AG04449 (cell line): ENCODE measurements around the gene GALNT14.

ENCODE experiments used
- CTCF ChIA-PET: fragments of 350-600 bp; formaldehyde crosslinking; extraction: SDS; loops from one replicate; lab custom pipeline; 2021; ENCODE audit warnings: antibody characterized with exemption; lab: Yijun Ruan, JAX
- POLR2A ChIA-PET: fragments of 400-600, 350-600 bp; formaldehyde crosslinking; extraction: SDS; loops from one replicate; lab custom pipeline; 2020; ENCODE audit warnings: antibody characterized with exemption, inconsistent platforms; lab: Yijun Ruan, JAX
- DNase-seq: peaks from one replicate; pipeline ENCODE4 v3.0.0-alpha.2; 2010; ENCODE audit warnings: low read depth, low spot score
- H3K4me3 ChIP-seq: 2 replicates; pipeline ENCODE4 v1.5.1; 2011; ENCODE audit warnings: low read depth, mild to moderate bottlenecking, control low read depth, low read length
- TF ChIP-seq, protein P1 (sequence below): IDR thresholded peaks from one replicate; pipeline ENCODE4 v1.5.1; 2011; ENCODE audit warnings: mild to moderate bottlenecking, moderate library complexity, low read length, control low read depth, inconsistent platforms; ENCODE audit not compliant: insufficient read depth; ENCODE audit errors: missing control alignments

Gene GALNT14

DNA sequence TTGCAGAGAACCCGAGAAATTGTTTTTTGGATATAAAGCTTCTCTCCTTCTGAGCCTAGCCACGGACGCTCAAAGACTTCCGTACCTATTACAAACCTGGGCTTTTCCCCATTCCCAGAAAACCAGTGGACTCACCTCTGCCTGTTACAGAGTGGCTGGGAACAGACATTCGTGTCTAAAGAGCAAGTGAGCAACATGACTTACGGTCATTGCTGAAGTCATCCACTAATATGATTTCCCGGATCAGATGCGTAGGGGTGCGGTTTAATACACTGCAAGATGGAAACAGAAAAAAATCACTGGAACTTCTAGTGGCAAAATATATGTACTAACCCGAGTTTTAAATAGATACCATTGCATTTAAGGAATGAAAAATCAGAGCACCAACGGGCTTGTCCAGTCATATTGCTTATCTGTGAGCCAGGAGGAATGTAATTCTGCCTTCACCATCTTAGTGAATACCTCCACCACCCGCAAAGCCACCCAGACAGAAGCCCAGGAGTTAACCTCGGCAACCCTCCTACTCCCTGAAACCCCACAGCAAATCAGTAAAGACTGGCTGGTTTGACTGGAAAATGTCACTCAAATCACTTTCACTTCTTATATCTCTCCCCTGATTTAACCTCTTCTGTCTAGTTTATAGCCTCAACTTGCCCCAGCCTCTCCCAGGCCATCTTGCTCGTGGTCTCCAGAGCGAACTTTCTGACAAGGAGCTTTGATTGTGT is 179.9 kb downstream of the GALNT14 start:
- DNase-seq = no peak
- ChIA-PET POLR2A (no interaction called here), CTCF (no interaction called here)
- TF ChIP-seq, protein P1, sequence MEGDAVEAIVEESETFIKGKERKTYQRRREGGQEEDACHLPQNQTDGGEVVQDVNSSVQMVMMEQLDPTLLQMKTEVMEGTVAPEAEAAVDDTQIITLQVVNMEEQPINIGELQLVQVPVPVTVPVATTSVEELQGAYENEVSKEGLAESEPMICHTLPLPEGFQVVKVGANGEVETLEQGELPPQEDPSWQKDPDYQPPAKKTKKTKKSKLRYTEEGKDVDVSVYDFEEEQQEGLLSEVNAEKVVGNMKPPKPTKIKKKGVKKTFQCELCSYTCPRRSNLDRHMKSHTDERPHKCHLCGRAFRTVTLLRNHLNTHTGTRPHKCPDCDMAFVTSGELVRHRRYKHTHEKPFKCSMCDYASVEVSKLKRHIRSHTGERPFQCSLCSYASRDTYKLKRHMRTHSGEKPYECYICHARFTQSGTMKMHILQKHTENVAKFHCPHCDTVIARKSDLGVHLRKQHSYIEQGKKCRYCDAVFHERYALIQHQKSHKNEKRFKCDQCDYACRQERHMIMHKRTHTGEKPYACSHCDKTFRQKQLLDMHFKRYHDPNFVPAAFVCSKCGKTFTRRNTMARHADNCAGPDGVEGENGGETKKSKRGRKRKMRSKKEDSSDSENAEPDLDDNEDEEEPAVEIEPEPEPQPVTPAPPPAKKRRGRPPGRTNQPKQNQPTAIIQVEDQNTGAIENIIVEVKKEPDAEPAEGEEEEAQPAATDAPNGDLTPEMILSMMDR = no peak
- H3K4me3 ChIP-seq = no peak overlapping the region

DNA sequence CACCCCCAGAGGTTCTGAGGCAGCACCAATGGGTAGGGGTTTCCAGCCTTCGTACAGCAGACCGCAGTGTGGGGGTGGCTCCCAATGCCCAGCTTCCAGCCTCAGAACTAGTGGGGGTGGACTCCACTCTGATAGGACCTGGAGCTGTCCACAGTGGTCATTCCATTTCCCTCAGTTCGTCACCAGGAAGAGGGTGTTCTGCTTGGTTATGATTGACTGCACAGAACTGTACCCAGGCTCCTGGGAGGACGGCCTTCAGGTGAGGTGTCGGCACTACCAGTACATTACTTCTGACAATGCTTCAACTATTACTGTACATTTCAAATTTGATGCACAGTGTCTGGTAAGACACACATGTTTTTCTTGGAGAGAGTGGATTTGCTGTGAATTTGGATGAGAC is 180.6 kb downstream of the GALNT14 start:
- no peak for DNase-seq
- TF ChIP-seq, protein P1 = no peak
- ChIA-PET CTCF (no interaction called here), POLR2A (no interaction called here)
- H3K4me3 ChIP-seq = no peak overlapping the region

DNA sequence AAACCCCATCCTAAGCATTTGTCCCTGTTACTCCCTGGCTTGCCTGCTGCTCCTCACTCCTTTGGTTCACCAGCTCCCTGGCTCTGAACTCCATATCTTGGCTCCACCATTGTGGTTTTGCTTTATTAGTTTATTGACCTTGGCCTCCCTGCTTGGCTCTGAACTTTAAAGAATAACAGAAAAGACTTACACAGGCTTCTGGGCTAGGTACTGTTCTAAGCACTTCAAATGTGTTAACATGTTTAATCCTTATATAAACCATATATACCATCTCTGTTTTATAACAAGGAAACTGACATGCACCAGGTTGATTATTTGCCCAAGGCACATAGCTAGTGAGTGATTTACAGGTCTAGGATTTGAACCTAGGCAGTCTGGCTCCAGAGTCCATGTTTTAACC is 181.2 kb downstream of the GALNT14 start:
- no peak for DNase-seq
- TF ChIP-seq, protein P1 = no peak
- CTCF ChIA-PET = no interaction called here
- POLR2A ChIA-PET = no interaction called here
- H3K4me3 ChIP-seq = no peak overlapping the region

DNA sequence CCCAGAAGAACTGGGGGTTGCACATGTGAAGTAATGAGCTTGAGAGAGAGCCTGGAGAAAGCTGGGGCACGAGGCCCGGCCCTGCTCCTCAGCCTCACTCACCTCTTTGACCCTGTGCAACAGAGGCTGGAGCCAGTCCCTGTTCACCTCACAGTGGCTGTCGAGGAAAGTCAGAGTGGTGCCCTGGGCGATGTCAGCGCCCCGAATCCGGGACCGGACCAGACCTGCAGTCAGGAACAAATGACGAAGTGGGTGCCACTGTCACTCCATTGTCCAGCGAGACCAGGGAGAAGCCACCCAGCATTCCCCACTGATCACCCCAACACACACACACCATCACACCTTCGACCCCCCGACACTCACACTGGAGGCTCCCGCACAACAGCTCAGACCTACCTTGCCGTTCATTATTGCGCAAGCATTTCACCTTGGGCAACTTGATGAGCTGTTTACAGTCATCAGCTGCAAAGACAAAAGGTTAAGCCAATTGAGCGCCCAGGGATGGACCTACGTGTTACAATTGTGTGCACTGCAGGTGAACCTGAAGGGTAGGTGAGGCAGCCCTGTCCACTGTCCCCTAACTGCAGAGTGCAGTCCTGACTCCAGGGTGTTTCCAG is 182.6 kb downstream of the GALNT14 start:
- TF ChIP-seq, protein P1 = no peak
- no peak overlapping the region for H3K4me3 ChIP-seq
- POLR2A ChIA-PET = no interaction called here
- DNase-seq = no peak
- CTCF ChIA-PET = interaction anchor here (1.0 kb wide), 1 partner anchor 378 kb away, joined by 3 read pairs; no protein-coding TSS in a partner anchor

DNA sequence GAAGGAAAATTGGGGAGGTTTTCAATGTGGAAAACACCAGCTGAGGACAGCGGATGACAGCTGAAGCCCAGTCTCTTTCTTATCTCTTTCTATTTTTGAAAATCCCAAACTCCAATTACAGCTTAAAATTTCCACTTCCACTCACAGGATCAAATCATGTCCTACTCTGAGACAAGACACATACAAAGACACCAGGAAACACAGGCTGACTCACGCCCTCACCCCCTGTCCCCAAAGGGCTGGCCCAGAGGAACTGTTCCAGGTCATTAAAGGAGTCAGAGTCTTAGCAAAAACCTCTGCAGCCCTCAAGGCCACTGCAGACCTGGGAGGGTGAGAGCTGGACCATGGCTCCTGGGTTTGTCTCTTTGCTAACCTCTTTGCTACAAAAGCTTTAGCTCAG is 187.9 kb downstream of the GALNT14 start:
- ChIA-PET CTCF (no interaction called here), POLR2A (no interaction called here)
- TF ChIP-seq, protein P1 = no peak
- DNase-seq = no peak
- H3K4me3 ChIP-seq = no peak overlapping the region

DNA sequence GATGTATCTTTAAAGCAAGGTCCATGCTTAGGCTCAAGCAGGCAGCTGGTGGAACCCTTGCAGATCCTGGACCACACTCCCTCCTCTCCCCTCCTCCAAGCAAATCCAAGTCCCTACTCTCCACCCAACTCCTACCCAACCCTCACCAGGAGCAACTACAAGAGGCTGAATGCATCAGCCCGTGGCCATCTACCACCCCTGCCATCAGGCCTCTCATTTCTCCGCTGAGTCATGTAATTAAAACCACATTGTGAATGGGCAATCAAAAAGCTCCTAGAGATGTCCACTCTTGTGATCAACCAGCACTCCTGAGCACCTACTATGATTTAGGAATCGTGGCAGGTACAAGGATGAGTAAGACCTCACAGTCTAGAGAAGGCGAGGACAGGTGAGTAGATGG is 188.8 kb downstream of the GALNT14 start:
- CTCF ChIA-PET = no interaction called here
- TF ChIP-seq, protein P1 = no peak
- POLR2A ChIA-PET = no interaction called here

More for the DNA sequence above, 188.8 kb downstream of the GALNT14 start:
- DNase-seq = no peak
- no peak overlapping the region for H3K4me3 ChIP-seq
